Osteoblast (primary cell): ENCODE data around the gene PCED1A. TPM values are rescaled to one million over a fixed set of nuclear protein-coding genes. Genes with fewer than 3 reads are reported as not detected.

ENCODE experiments used
- DNase-seq: peaks from one replicate; pipeline ENCODE4 v3.0.0; 2011; ENCODE audit warnings: low spot score, mixed read lengths; ENCODE audit not compliant: insufficient read length; ENCODE audit errors: missing footprints
- H2AFZ ChIP-seq: 2 replicates; pipeline ENCODE4 v1.6.0; 2011; ENCODE audit warnings: mild to moderate bottlenecking, low read length
- H3K27ac ChIP-seq: 2 replicates; pipeline ENCODE4 v1.5.1; 2011; ENCODE audit warnings: mild to moderate bottlenecking, low read depth, low read length, moderate library complexity
- H3K27me3 ChIP-seq: 2 replicates; pipeline ENCODE4 v1.6.0; 2012; ENCODE audit warnings: mild to moderate bottlenecking, control low read depth, inconsistent platforms, low read length, moderate library complexity; ENCODE audit not compliant: insufficient read depth
- H3K36me3 ChIP-seq: 2 replicates; pipeline ENCODE4 v1.5.1; 2011; ENCODE audit warnings: mild to moderate bottlenecking, low read length, control low read depth, moderate library complexity; ENCODE audit not compliant: insufficient read depth
- H3K4me1 ChIP-seq: 2 replicates; pipeline ENCODE4 v1.5.1; 2011; ENCODE audit warnings: mild to moderate bottlenecking, low read length, control low read depth, moderate library complexity; ENCODE audit not compliant: insufficient read depth
- H3K4me2 ChIP-seq: 2 replicates; pipeline ENCODE4 v1.6.0; 2011; ENCODE audit warnings: mild to moderate bottlenecking, low read length; ENCODE audit not compliant: insufficient read depth
- H3K4me3 ChIP-seq: fragments of 200-600 bp; sonication (generic); 3 replicates; pipeline ENCODE4 v1.5.1; 2012; ENCODE audit warnings: mild to moderate bottlenecking, low read length, inconsistent platforms; ENCODE audit not compliant: insufficient read depth
- H3K79me2 ChIP-seq: 2 replicates; pipeline ENCODE4 v1.6.0; 2012; ENCODE audit warnings: mild to moderate bottlenecking, low read length, control low read depth, inconsistent platforms; ENCODE audit not compliant: insufficient read depth
- H3K9me3 ChIP-seq: 2 replicates; pipeline ENCODE4 v1.5.1; 2011; ENCODE audit warnings: low read depth, low read length, control low read depth
- H4K20me1 ChIP-seq: 2 replicates; pipeline ENCODE4 v1.6.0; 2012; ENCODE audit warnings: mild to moderate bottlenecking, low read length, control low read depth; ENCODE audit not compliant: insufficient read depth
- total RNA-seq: library from RNA; depleted of rRNA; stranded (reverse); fragments of >200 nt; gene quantifications from 2 replicates; pipeline ENCODE4 v1.2.3, GENCODE V29; 2012
- TF ChIP-seq, protein P1 (sequence below): IDR thresholded peaks from 2 replicates; pipeline ENCODE4 v1.5.1; 2011; ENCODE audit warnings: mild to moderate bottlenecking, low read depth, low read length, moderate library complexity; ENCODE audit errors: extremely low read depth

Gene PCED1A, protein sequence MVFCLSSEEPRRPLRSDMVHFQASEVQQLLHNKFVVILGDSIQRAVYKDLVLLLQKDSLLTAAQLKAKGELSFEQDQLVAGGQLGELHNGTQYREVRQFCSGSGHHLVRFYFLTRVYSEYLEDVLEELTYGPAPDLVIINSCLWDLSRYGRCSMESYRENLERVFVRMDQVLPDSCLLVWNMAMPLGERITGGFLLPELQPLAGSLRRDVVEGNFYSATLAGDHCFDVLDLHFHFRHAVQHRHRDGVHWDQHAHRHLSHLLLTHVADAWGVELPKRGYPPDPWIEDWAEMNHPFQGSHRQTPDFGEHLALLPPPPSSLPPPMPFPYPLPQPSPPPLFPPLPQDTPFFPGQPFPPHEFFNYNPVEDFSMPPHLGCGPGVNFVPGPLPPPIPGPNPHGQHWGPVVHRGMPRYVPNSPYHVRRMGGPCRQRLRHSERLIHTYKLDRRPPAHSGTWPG
- total RNA-seq: 21.5 and 24.2 TPM in 2 replicates

DNA sequence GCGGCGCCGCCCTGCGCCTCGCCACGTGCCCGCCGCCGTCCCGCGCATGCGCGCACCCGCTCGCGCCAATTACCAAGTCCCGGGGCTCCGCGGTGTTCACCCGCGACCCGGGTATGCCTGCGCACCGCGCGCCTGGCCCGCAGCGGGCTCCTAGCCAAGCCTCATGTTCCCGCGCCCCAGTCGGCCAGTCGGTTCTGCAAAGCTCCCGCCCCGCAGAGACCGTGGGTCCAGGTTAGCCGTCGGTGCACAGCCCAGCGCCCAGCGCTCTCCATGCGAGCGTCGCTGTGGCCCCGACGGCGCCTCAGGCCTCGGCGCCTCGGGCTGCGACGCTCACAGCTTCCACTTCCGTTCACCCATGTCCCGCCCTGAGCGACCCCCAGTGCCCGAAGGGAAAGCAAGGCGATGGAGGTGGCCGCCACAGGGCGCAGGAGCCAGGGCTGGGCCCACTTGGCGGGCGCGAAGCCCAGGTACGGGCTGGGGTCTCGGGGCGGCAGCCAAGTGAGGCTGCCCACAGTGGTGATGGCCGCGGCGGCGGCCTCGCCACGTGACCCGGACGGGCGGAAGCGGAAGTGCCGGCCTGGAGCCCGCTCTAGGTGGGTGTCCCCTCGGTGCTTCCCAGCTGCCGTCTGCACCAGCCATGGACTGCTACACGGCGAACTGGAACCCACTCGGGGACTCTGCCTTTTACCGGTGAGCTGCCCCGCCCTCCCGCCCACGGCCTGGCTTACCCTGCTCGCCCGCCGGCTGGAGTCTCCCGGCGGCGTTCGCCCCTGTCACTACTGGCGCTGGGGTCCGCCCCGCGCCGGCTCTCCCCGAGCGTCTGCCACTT, at the start of gene PCED1A, which contains the start of gene VPS16:
Gene PCED1A (minus strand): TSS at position 518 of the 829 bp plus-strand sequence. CDS start 743 bp downstream, outside the sequence.
Gene VPS16 (plus strand): TSS at position 608 of the 829 bp plus-strand sequence. CDS start 30 bp downstream, at position 638.
- TF ChIP-seq, protein P1, sequence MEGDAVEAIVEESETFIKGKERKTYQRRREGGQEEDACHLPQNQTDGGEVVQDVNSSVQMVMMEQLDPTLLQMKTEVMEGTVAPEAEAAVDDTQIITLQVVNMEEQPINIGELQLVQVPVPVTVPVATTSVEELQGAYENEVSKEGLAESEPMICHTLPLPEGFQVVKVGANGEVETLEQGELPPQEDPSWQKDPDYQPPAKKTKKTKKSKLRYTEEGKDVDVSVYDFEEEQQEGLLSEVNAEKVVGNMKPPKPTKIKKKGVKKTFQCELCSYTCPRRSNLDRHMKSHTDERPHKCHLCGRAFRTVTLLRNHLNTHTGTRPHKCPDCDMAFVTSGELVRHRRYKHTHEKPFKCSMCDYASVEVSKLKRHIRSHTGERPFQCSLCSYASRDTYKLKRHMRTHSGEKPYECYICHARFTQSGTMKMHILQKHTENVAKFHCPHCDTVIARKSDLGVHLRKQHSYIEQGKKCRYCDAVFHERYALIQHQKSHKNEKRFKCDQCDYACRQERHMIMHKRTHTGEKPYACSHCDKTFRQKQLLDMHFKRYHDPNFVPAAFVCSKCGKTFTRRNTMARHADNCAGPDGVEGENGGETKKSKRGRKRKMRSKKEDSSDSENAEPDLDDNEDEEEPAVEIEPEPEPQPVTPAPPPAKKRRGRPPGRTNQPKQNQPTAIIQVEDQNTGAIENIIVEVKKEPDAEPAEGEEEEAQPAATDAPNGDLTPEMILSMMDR: no peak
- no peaks in the 10 kb centered on the region for H3K9me3 ChIP-seq
- H3K27ac ChIP-seq: peak within 1 kb of the TSS; percentile 87
- H4K20me1 ChIP-seq: peaks cover 5% of the 10 kb centered on the region
- peaks cover 32% of the 10 kb centered on the region for H3K79me2 ChIP-seq
- peaks cover 16% of the 10 kb centered on the region for H3K36me3 ChIP-seq
- H3K4me3 ChIP-seq: peak within 1 kb of the TSS; percentile 94
- DNase-seq: peak; percentile 100
- peak within 1 kb of the TSS; percentile 80 for H3K4me2 ChIP-seq
- H3K27me3 ChIP-seq: no peaks in the 10 kb centered on the region
- H2AFZ ChIP-seq: peak within 1 kb of the TSS; percentile 99
- H3K4me1 ChIP-seq: peaks cover 12% of the 10 kb centered on the region

DNA sequence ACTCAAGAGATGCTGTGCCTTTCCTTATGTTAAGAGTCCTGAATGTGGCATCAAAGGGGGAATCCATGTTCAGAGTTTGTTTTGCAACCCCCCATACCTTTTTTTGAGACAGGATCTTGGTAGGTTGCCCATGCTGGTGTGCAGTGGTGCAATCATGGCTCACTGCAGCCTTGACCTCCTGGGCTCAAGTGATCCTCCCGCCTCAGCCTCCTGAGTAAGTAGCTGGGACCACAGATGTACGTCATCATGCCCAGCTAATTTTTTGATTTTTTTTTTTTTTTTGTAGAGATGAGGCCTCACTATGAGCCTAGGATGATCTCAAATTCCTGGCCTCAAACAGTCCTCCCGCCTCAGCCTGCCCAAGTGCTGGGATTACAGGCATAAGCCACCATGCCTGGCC, 49.3 kb upstream of the PCED1A start:
- no peak overlapping the region for H3K4me2 ChIP-seq
- TF ChIP-seq, protein P1: no peak
- peaks cover 9% of the 10 kb centered on the region for H3K4me1 ChIP-seq
- H3K79me2 ChIP-seq: peaks cover 79% of the 10 kb centered on the region
- no peak for DNase-seq
- no peaks in the 10 kb centered on the region for H3K9me3 ChIP-seq
- no peaks in the 10 kb centered on the region for H3K36me3 ChIP-seq
- H3K4me3 ChIP-seq: no peak overlapping the region
- no peak overlapping the region for H3K27ac ChIP-seq
- H4K20me1 ChIP-seq: peaks cover 44% of the 10 kb centered on the region
- H3K27me3 ChIP-seq: no peaks in the 10 kb centered on the region
- no peak overlapping the region for H2AFZ ChIP-seq

DNA sequence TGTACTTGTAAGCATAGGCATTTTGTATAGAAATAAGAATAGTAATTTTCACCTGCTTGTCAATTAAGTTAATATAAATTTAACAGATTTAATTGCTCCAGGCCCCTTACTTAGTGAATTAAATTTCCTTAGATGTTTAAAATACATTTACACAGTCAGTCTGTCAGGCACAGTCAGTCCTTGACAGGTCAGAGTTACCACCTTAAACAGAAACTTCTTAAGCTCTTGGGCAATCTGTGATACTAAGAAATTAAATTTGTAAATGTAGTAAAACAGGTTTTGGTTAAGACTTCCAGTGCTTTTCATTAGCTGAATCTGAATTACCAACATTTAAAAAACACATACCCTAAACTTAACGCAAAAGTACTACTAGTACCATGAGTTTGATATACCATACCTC, 48.8 kb upstream of the PCED1A start:
- Histone ChIP-seq H3K27ac (no peak overlapping the region), H3K27me3 (no peaks in the 10 kb centered on the region), H3K79me2 (peaks cover 80% of the 10 kb centered on the region), H3K9me3 (no peaks in the 10 kb centered on the region), H2AFZ (no peak overlapping the region), H4K20me1 (peaks cover 42% of the 10 kb centered on the region), H3K4me3 (no peak overlapping the region), H3K4me1 (peaks cover 9% of the 10 kb centered on the region), H3K4me2 (no peak overlapping the region), H3K36me3 (no peaks in the 10 kb centered on the region)
- no peak for DNase-seq
- TF ChIP-seq, protein P1: no peak
